ENCODE measurements around the gene PALM2AKAP2. TPM values are rescaled to one million over a fixed set of nuclear protein-coding genes. Genes with fewer than 3 reads are reported as not detected.

Gene PALM2AKAP2
- total and polyA plus RNA-seq, 7 donors = 0.60 to 4.5 (median 1.2) TPM; not detected in 1

GRCh38 chr9:109791003-109791677, 11.1 kb downstream of the PALM2AKAP2 start:
- no peaks in the 10 kb centered on the region for H3K9me3 ChIP-seq
- DNase-seq = no peak
- H3K4me1 ChIP-seq = peaks cover 0 to 32% (median 18%) of the 10 kb centered on the region in 4 donors
- TF ChIP-seq EP300 (IDR thresholded peaks at IDR 0.05) (no peak), POLR2A (IDR thresholded peaks at IDR 0.05) (no peak), CTCF (IDR thresholded peaks at IDR 0.05) (no peak), POLR2AphosphoS5 (IDR thresholded peaks at IDR 0.05) (no peak)
- intact Hi-C loops (cut with DNase I) = no loop called here
- no peak overlapping the region for H3K4me3 ChIP-seq
- H3K36me3 ChIP-seq = no peaks in the 10 kb centered on the region
- 88 to 91% methylated on average over 6 of the region's 6 CpGs for WGBS, 2 donors
- H3K27ac ChIP-seq = no peak overlapping the region
- no peaks in the 10 kb centered on the region for H3K27me3 ChIP-seq

GRCh38 chr9:109791747-109792146, 11.7 kb downstream of the PALM2AKAP2 start:
- H3K9me3 ChIP-seq = no peaks in the 10 kb centered on the region
- H3K4me3 ChIP-seq = no peak overlapping the region
- no peak for DNase-seq
- peaks cover 0 to 32% (median 18%) of the 10 kb centered on the region in 4 donors for H3K4me1 ChIP-seq
- WGBS, 2 donors = 77 to 89% methylated on average over 1 of the region's 1 CpG
- intact Hi-C loops (cut with DNase I) = no loop called here
- no peaks in the 10 kb centered on the region for H3K27me3 ChIP-seq
- H3K36me3 ChIP-seq = no peaks in the 10 kb centered on the region
- TF ChIP-seq POLR2AphosphoS5 (IDR thresholded peaks at IDR 0.05) (no peak), EP300 (IDR thresholded peaks at IDR 0.05) (no peak)
- peak overlapping the region in 1 of 4 donors; percentile 81 for H3K27ac ChIP-seq

- H3K27me3 ChIP-seq = no peaks in the 10 kb centered on the region
- peaks cover 0 to 32% (median 18%) of the 10 kb centered on the region in 4 donors for H3K4me1 ChIP-seq
- intact Hi-C loops (cut with DNase I) = no loop called here
- no peaks in the 10 kb centered on the region for H3K9me3 ChIP-seq
- H3K36me3 ChIP-seq = no peaks in the 10 kb centered on the region
- no peak for DNase-seq
- H3K4me3 ChIP-seq = no peak overlapping the region
- peak overlapping the region in 3 of 4 donors; percentile 57 to 81 (median 59) for H3K27ac ChIP-seq
- 71 to 75% methylated on average over 1 of the region's 1 CpG for WGBS, 2 donors
- TF ChIP-seq POLR2A (IDR thresholded peaks at IDR 0.05) = no peak
- TF ChIP-seq EP300 (IDR thresholded peaks at IDR 0.05) = peak in 2 of 4 donors; percentile 27 to 67
- peak in 3 of 4 donors; percentile 60 to 87 (median 75) for TF ChIP-seq POLR2AphosphoS5 (IDR thresholded peaks at IDR 0.05)
These were observed 13.1 kb downstream of the PALM2AKAP2 start for GRCh38 chr9:109792951-109793546.

- TF ChIP-seq POLR2AphosphoS5 (IDR thresholded peaks at IDR 0.05) (no peak), EP300 (IDR thresholded peaks at IDR 0.05) (no peak), CTCF (IDR thresholded peaks at IDR 0.05) (no peak), POLR2A (IDR thresholded peaks at IDR 0.05) (no peak)
- H3K4me1 ChIP-seq = peaks cover 0 to 32% (median 18%) of the 10 kb centered on the region in 4 donors
- intact Hi-C loops (cut with DNase I) = no loop called here
- no peak for DNase-seq
- no peaks in the 10 kb centered on the region for H3K36me3 ChIP-seq
- 90 to 93% methylated on average over 4 of the region's 4 CpGs for WGBS, 2 donors
- no peaks in the 10 kb centered on the region for H3K9me3 ChIP-seq
- peak overlapping the region in 3 of 4 donors; percentile 57 to 81 (median 59) for H3K27ac ChIP-seq
- H3K27me3 ChIP-seq = no peaks in the 10 kb centered on the region
- H3K4me3 ChIP-seq = no peak overlapping the region
These were observed 13.9 kb downstream of the PALM2AKAP2 start for GRCh38 chr9:109793921-109794320.

- no peaks in the 10 kb centered on the region for H3K9me3 ChIP-seq
- no peaks in the 10 kb centered on the region for H3K36me3 ChIP-seq
- H3K27me3 ChIP-seq = no peaks in the 10 kb centered on the region
- H3K4me3 ChIP-seq = no peak overlapping the region
- H3K27ac ChIP-seq = peak overlapping the region; percentile 32 to 81 (median 58)
- intact Hi-C loops (cut with DNase I) = no loop called here
- DNase-seq = no peak
- 82 to 85% methylated on average over 4 of the region's 4 CpGs for WGBS, 2 donors
- no peak for TF ChIP-seq POLR2A (IDR thresholded peaks at IDR 0.05)
- TF ChIP-seq POLR2AphosphoS5 (IDR thresholded peaks at IDR 0.05) = peak in 1 of 4 donors; percentile 34
- TF ChIP-seq EP300 (IDR thresholded peaks at IDR 0.05) = no peak
- no peak for TF ChIP-seq CTCF (IDR thresholded peaks at IDR 0.05)
- peaks cover 0 to 37% (median 18%) of the 10 kb centered on the region in 4 donors for H3K4me1 ChIP-seq
These were observed 14.5 kb downstream of the PALM2AKAP2 start for GRCh38 chr9:109794361-109795012.
